ENCODE results near the gene MFSD12. TPM values are rescaled to one million over a fixed set of nuclear protein-coding genes. Genes with fewer than 3 reads are reported as not detected.

Gene MFSD12
- 34.6 and 42.3 TPM in 2 replicates for total RNA-seq (2014; rRNA removed; shearing (Covaris generic))

GRCh38 chr19:3557461-3558248, at the start of gene MFSD12:
Gene MFSD12, minus strand, starts transcription at chr19:3557586. Its CDS starts 183 bp downstream, at chr19:3557403.
- H3K4me3 ChIP-seq (ENCODE audit: insufficient read depth, low read depth, low read length): peak within 1 kb of the TSS; percentile 88
- H3K27me3 ChIP-seq (ENCODE audit: control insufficient read depth, insufficient read depth, low read length): no peaks in the 10 kb centered on the region; the same call in 1 of the 2 replicates
- peak; percentile 100 for DNase-seq
- H3K36me3 ChIP-seq (replicated peaks; ENCODE audit: control insufficient read depth, insufficient read depth, low read length): no peaks in the 10 kb centered on the region

GRCh38 chr19:3606690-3607289, 49.4 kb upstream of the MFSD12 start, which contains the start of gene TBXA2R:
Gene TBXA2R, minus strand, starts transcription at chr19:3606875. Its CDS starts 6,241 bp downstream, at chr19:3600634.
- peak within 1 kb of the TSS; percentile 57 for H3K4me3 ChIP-seq (ENCODE audit: insufficient read depth, low read depth, low read length)
- peaks cover 6% of the 10 kb centered on the region for H3K27me3 ChIP-seq (ENCODE audit: control insufficient read depth, insufficient read depth, low read length)
- H3K36me3 ChIP-seq (replicated peaks; ENCODE audit: control insufficient read depth, insufficient read depth, low read length): peaks cover 1% of the 10 kb centered on the region; the same call in 1 of the 2 replicates
- peak; percentile 97 for DNase-seq

- Histone ChIP-seq H3K36me3 (replicated peaks; ENCODE audit: control insufficient read depth, insufficient read depth, low read length) (0 out of 2 replicates have a peak, but pooled peaks cover 1% of the 10 kb centered on the region), H3K4me3 (ENCODE audit: insufficient read depth, low read depth, low read length) (peak overlapping the region; percentile 57), H3K27me3 (ENCODE audit: control insufficient read depth, insufficient read depth, low read length) (peaks cover 6% of the 10 kb centered on the region)
- DNase-seq: peak; percentile 90
Measured at GRCh38 chr19:3606174-3606689, 48.8 kb upstream of the MFSD12 start.

GRCh38 chr19:3605770-3606169, 48.4 kb upstream of the MFSD12 start:
- DNase-seq: no peak
- Histone ChIP-seq H3K27me3 (ENCODE audit: control insufficient read depth, insufficient read depth, low read length) (peaks cover 6% of the 10 kb centered on the region), H3K36me3 (replicated peaks; ENCODE audit: control insufficient read depth, insufficient read depth, low read length) (0 out of 2 replicates have a peak, but pooled peaks cover 1% of the 10 kb centered on the region), H3K4me3 (ENCODE audit: insufficient read depth, low read depth, low read length) (peak overlapping the region; percentile 57; the same call in 1 of the 2 replicates)

GRCh38 chr19:3605361-3605760, 48.0 kb upstream of the MFSD12 start:
- Histone ChIP-seq H3K4me3 (ENCODE audit: insufficient read depth, low read depth, low read length) (no peak overlapping the region), H3K27me3 (ENCODE audit: control insufficient read depth, insufficient read depth, low read length) (peaks cover 6% of the 10 kb centered on the region), H3K36me3 (replicated peaks; ENCODE audit: control insufficient read depth, insufficient read depth, low read length) (0 out of 2 replicates have a peak, but pooled peaks cover under 1% of the 10 kb centered on the region)
- no peak for DNase-seq

- Histone ChIP-seq H3K27me3 (ENCODE audit: control insufficient read depth, insufficient read depth, low read length) (peaks cover 6% of the 10 kb centered on the region), H3K4me3 (ENCODE audit: insufficient read depth, low read depth, low read length) (no peak overlapping the region), H3K36me3 (replicated peaks; ENCODE audit: control insufficient read depth, insufficient read depth, low read length) (no peaks in the 10 kb centered on the region)
- DNase-seq: peak; percentile 56
Measured at GRCh38 chr19:3604987-3605343, 47.6 kb upstream of the MFSD12 start.

GRCh38 chr19:3604227-3604986, 47.0 kb upstream of the MFSD12 start:
- no peaks in the 10 kb centered on the region for H3K36me3 ChIP-seq (replicated peaks; ENCODE audit: control insufficient read depth, insufficient read depth, low read length)
- peaks cover 6% of the 10 kb centered on the region for H3K27me3 ChIP-seq (ENCODE audit: control insufficient read depth, insufficient read depth, low read length)
- peak; percentile 60 for DNase-seq
- H3K4me3 ChIP-seq (ENCODE audit: insufficient read depth, low read depth, low read length): no peak overlapping the region

GRCh38 chr19:3603121-3603811, 45.9 kb upstream of the MFSD12 start:
- Histone ChIP-seq H3K4me3 (ENCODE audit: insufficient read depth, low read depth, low read length) (no peak overlapping the region), H3K27me3 (ENCODE audit: control insufficient read depth, insufficient read depth, low read length) (peaks cover 6% of the 10 kb centered on the region), H3K36me3 (replicated peaks; ENCODE audit: control insufficient read depth, insufficient read depth, low read length) (no peaks in the 10 kb centered on the region)
- peak; percentile 68 for DNase-seq

- Histone ChIP-seq H3K4me3 (ENCODE audit: insufficient read depth, low read depth, low read length) (no peak overlapping the region), H3K36me3 (replicated peaks; ENCODE audit: control insufficient read depth, insufficient read depth, low read length) (no peaks in the 10 kb centered on the region), H3K27me3 (ENCODE audit: control insufficient read depth, insufficient read depth, low read length) (peaks cover 3% of the 10 kb centered on the region)
- peak; percentile 25 for DNase-seq
Measured at GRCh38 chr19:3601021-3601420, 43.6 kb upstream of the MFSD12 start.

- DNase-seq: peak; percentile 96
- Histone ChIP-seq H3K27me3 (ENCODE audit: control insufficient read depth, insufficient read depth, low read length) (no peaks in the 10 kb centered on the region), H3K36me3 (replicated peaks; ENCODE audit: control insufficient read depth, insufficient read depth, low read length) (no peaks in the 10 kb centered on the region), H3K4me3 (ENCODE audit: insufficient read depth, low read depth, low read length) (no peak overlapping the region)
Measured at GRCh38 chr19:3599776-3600187, 42.4 kb upstream of the MFSD12 start.

- Histone ChIP-seq H3K4me3 (ENCODE audit: insufficient read depth, low read depth, low read length) (no peak overlapping the region), H3K27me3 (ENCODE audit: control insufficient read depth, insufficient read depth, low read length) (no peaks in the 10 kb centered on the region; the same call in 1 of the 2 replicates), H3K36me3 (replicated peaks; ENCODE audit: control insufficient read depth, insufficient read depth, low read length) (no peaks in the 10 kb centered on the region)
- peak; percentile 62 for DNase-seq
Measured at GRCh38 chr19:3595521-3596061, 38.2 kb upstream of the MFSD12 start.

- no peak overlapping the region for H3K4me3 ChIP-seq (ENCODE audit: insufficient read depth, low read depth, low read length)
- H3K36me3 ChIP-seq (replicated peaks; ENCODE audit: control insufficient read depth, insufficient read depth, low read length): no peaks in the 10 kb centered on the region
- DNase-seq: peak; percentile 91
- peaks cover 6% of the 10 kb centered on the region; the same call in 1 of the 2 replicates for H3K27me3 ChIP-seq (ENCODE audit: control insufficient read depth, insufficient read depth, low read length)
Measured at GRCh38 chr19:3593156-3593555, 35.8 kb upstream of the MFSD12 start.

GRCh38 chr19:3591876-3592613, 34.7 kb upstream of the MFSD12 start:
- peaks cover 6% of the 10 kb centered on the region; the same call in 1 of the 2 replicates for H3K27me3 ChIP-seq (ENCODE audit: control insufficient read depth, insufficient read depth, low read length)
- H3K4me3 ChIP-seq (ENCODE audit: insufficient read depth, low read depth, low read length): no peak overlapping the region
- no peak for DNase-seq
- H3K36me3 ChIP-seq (replicated peaks; ENCODE audit: control insufficient read depth, insufficient read depth, low read length): no peaks in the 10 kb centered on the region

Data from H7 (cell line).